Measurements from ENCODE around the gene CASKIN1.

GRCh38 chr16:2211923-2212347 lies 15.5 kb upstream of the CASKIN1 start:
- TF ChIP-seq FOXP2 (optimal IDR thresholded peaks at IDR 0.05; ENCODE audit: borderline replicate concordance, extremely low read depth, extremely low read length, insufficient read depth) (no peak), POLR2AphosphoS5 (IDR thresholded peaks at IDR 0.05; ENCODE audit: low read depth, low read length) (no peak)

Measured in PFSK-1 (cell line).